ENCODE measurements around the gene MANBA. TPM values are rescaled to one million over a fixed set of nuclear protein-coding genes. Genes with fewer than 3 reads are reported as not detected.

MANBA gene
- total and polyA plus RNA-seq, 2 of the 4 experiments (the other 2 are of a cell fraction): 11.5 to 17.2 TPM

DNA sequence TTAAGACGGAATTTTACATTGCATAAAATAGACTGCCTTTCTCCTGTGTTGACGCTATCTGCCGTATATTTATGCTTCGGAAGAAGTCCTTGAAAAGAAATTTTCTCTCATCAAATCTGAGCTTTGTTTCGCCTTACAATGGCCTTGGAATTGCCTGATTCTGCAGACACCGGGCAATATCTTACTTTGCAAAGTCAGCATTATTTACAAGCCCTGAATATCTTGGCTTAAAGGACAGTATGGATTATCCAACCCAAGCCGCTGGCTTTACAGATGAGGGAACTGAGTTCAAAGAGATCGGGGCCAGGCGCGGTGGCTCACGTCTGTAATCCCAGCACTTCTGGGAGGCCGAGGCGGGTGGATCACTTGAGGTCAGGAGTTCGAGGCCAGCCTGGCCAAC lies 1.1 kb upstream of the MANBA start:
- no peaks in the 10 kb centered on the region for H3K27me3 ChIP-seq (ENCODE audit: control insufficient read depth, insufficient read depth, low read length)
- no peak overlapping the region for H3K14ac ChIP-seq (replicated peaks; ENCODE audit: low read depth, low read length)
- CTCF ChIA-PET: no interaction called here
- no peaks in the 10 kb centered on the region for H3K36me3 ChIP-seq (ENCODE audit: control insufficient read depth, insufficient read depth, low read length)
- H3K4me3 ChIP-seq (ENCODE audit: insufficient read depth, low read depth, low read length): no peak overlapping the region
- dilution Hi-C loops (cut with HindIII; ENCODE audit: low sequenced_read_pairs, unreplicated experiment): no loop called here
- no peak for TF ChIP-seq ELK1 (IDR thresholded peaks at IDR 0.05; ENCODE audit: borderline replicate concordance, low read depth, low read length)
- TF ChIP-seq MAFK (IDR thresholded peaks at IDR 0.05; ENCODE audit: low read depth, low read length): peak; percentile 98
- intact Hi-C loops (cut with micrococcal nuclease): loop anchor here (2.0 to 5.0 kb wide), 4 partner anchors 55 to 245 kb away; no protein-coding TSS in a partner anchor
- no peak overlapping the region for H3K4ac ChIP-seq (ENCODE audit: low read depth, low read length)
- H3K4me2 ChIP-seq (ENCODE audit: low read depth, low read length): no peak overlapping the region
- H3K79me1 ChIP-seq (ENCODE audit: low read depth in 1 of 2, low read length in 2 of 2): peaks cover 16 to 37% of the 10 kb centered on the region in 2 experiments; a peak in 3 of 4 replicates
- no peak overlapping the region for H3K27ac ChIP-seq (ENCODE audit: insufficient read depth, low read length)
- no peak overlapping the region for H2BK5ac ChIP-seq (ENCODE audit: low read depth, low read length, poor library complexity, severe bottlenecking)
- H3K56ac ChIP-seq (ENCODE audit: extremely low read depth, insufficient read depth, low read length): no peak overlapping the region; the same call in 1 of the 2 replicates
- no peak overlapping the region for H3K18ac ChIP-seq (ENCODE audit: low read depth, low read length)
- no peak overlapping the region for H2BK20ac ChIP-seq (ENCODE audit: low read depth, low read length)
- H4K20me1 ChIP-seq (ENCODE audit: insufficient read depth, low read length): 0 out of 2 replicates have a peak, but pooled peaks cover 4% of the 10 kb centered on the region
- H4K91ac ChIP-seq (ENCODE audit: insufficient read depth, low read depth, low read length): no peak overlapping the region
- H2BK15ac ChIP-seq (ENCODE audit: low read depth, low read length): no peak overlapping the region
- H4K8ac ChIP-seq (ENCODE audit: low read depth in 2 of 2, low read length in 2 of 2): peak overlapping the region in 1 of 2 experiments; percentile 84; a peak in 2 of 4 replicates
- 80% methylated on average over 10 of the region's 14 CpGs; no CpG with 5 or more reads in 1 of the 2 experiments for WGBS, 2 experiments (ENCODE audit: extremely low coverage in 2 of 2, insufficient read length in 1 of 2)
- H2AK9ac ChIP-seq (replicated peaks; ENCODE audit: low read depth, low read length, poor library complexity): no peak overlapping the region
- POLR2A ChIA-PET (ENCODE audit: unreplicated experiment): no interaction called here
- peaks cover 7% of the 10 kb centered on the region; the same call in 1 of the 2 replicates for H3K9me1 ChIP-seq (ENCODE audit: insufficient read depth, low read length)
- ATAC-seq (ENCODE audit: low read depth) (no peak), DNase-seq (no peak)
- no peak overlapping the region for H3K9ac ChIP-seq (ENCODE audit: low read depth, low read length)
- no TSS peak for BruUV-seq (replicated peaks)
- no peak overlapping the region for H2AFZ ChIP-seq (replicated peaks; ENCODE audit: low read length, poor library complexity)
- no peak overlapping the region for H2AK5ac ChIP-seq (ENCODE audit: low read depth, low read length)
- H3K23ac ChIP-seq (ENCODE audit: low read depth, low read length): no peak overlapping the region
- no peak overlapping the region for H2BK120ac ChIP-seq (ENCODE audit: low read depth, low read length)
- peaks cover 5% of the 10 kb centered on the region for H3K4me1 ChIP-seq (ENCODE audit: control insufficient read depth, insufficient read depth, low read length)
- in situ Hi-C loops (cut with MboI; ENCODE audit: low sequenced_read_pairs): no loop called here
- no peak overlapping the region for H4K5ac ChIP-seq (ENCODE audit: low read depth, low read length)
- H3K9me3 ChIP-seq (ENCODE audit: control insufficient read depth, insufficient read depth, low read length): no peaks in the 10 kb centered on the region
